ENCODE measurements around the gene OGFOD2.
A peak's percentile ranks its signal among the peaks of the same experiment; 100 is the strongest.
"Not testable (repeated sequence)": the region's sequence is repeated elsewhere in the genome, so short reads cannot be mapped to it uniquely, and the experiment has no call there.

OGFOD2 gene

GRCh38 chr12:122974892-122975789, at the start of gene OGFOD2:
TSS of gene OGFOD2 (plus strand) at chr12:122975244. CDS start at chr12:122975252, 8 bp downstream.
- peak; percentile 89 to 90 for DNase-seq

- no peak for DNase-seq
Measured at GRCh38 chr12:122927756-122928403, 47.2 kb upstream of the OGFOD2 start.

- DNase-seq: no peak
Measured at GRCh38 chr12:122928404-122929147, 46.5 kb upstream of the OGFOD2 start.

- DNase-seq: no peak
Measured at GRCh38 chr12:122929148-122929538, 45.9 kb upstream of the OGFOD2 start.

GRCh38 chr12:122929812-122930211, 45.2 kb upstream of the OGFOD2 start:
- no peak for DNase-seq

- no peak for DNase-seq
Measured at GRCh38 chr12:122932207-122932606, 42.8 kb upstream of the OGFOD2 start.

GRCh38 chr12:122934722-122935121, 40.3 kb upstream of the OGFOD2 start:
- DNase-seq: no peak

GRCh38 chr12:122935318-122935717, 39.7 kb upstream of the OGFOD2 start:
- DNase-seq: no peak

GRCh38 chr12:122937622-122938091, 37.4 kb upstream of the OGFOD2 start:
- DNase-seq: no peak

- no peak for DNase-seq
Measured at GRCh38 chr12:122939125-122939524, 35.9 kb upstream of the OGFOD2 start.

- DNase-seq: not testable (repeated sequence)
Measured at GRCh38 chr12:122941351-122941750, 33.7 kb upstream of the OGFOD2 start.

GRCh38 chr12:122942637-122943036, 32.4 kb upstream of the OGFOD2 start:
- no peak for DNase-seq

GRCh38 chr12:122943196-122943595, 31.8 kb upstream of the OGFOD2 start:
- DNase-seq: no peak

GRCh38 chr12:122944605-122945592, 30.1 kb upstream of the OGFOD2 start:
- DNase-seq: no peak

GRCh38 chr12:122946690-122947341, 28.2 kb upstream of the OGFOD2 start:
- peak; percentile 63 to 81 for DNase-seq

GRCh38 chr12:122947352-122947792, 27.7 kb upstream of the OGFOD2 start:
- DNase-seq: no peak

- no peak for DNase-seq
Measured at GRCh38 chr12:122948605-122949004, 26.4 kb upstream of the OGFOD2 start.

GRCh38 chr12:122949405-122949804, 25.6 kb upstream of the OGFOD2 start:
- no peak for DNase-seq

GRCh38 chr12:122949816-122950675, 25.0 kb upstream of the OGFOD2 start:
- no peak for DNase-seq

GRCh38 chr12:122951406-122951805, 23.6 kb upstream of the OGFOD2 start:
- DNase-seq: no peak

Measured in stimulated activated CD4-positive, alpha-beta T cell treated with anti-CD3 and anti-CD28 coated beads, Interleukin-4, amount 100 ng/mL, for 4 hours (primary cell).